GM20000 (cell line): ENCODE results near the gene IL16.
"Not testable (repeated sequence)": the region's sequence is repeated elsewhere in the genome, so short reads cannot be mapped to it uniquely, and the experiment has no call there.

Experiments
- DNase-seq: peaks from one replicate; pipeline ENCODE4 v3.0.0; 2012; ENCODE audit warnings: low spot score
- CTCF ChIP-seq: IDR thresholded peaks from 2 replicates; pipeline ENCODE4 v1.5.1; 2012; ENCODE audit warnings: mild to moderate bottlenecking, control low read depth; ENCODE audit errors: extremely low read depth, missing control alignments

IL16 gene

GRCh38 chr15:81343371-81343770 lies 146.7 kb downstream of the IL16 start:
- no peak for DNase-seq
- TF ChIP-seq CTCF, result no peak

GRCh38 chr15:81346611-81347010 lies 149.9 kb downstream of the IL16 start:
- TF ChIP-seq CTCF, result no peak
- no peak for DNase-seq

- TF ChIP-seq CTCF, result no peak
- no peak for DNase-seq
Measured at GRCh38 chr15:81347910-81348309, 151.2 kb downstream of the IL16 start.

GRCh38 chr15:81348691-81349090 lies 152.0 kb downstream of the IL16 start:
- DNase-seq, result not testable (repeated sequence)

- TF ChIP-seq CTCF, result no peak
- DNase-seq, result no peak
Measured at GRCh38 chr15:81349271-81349670, 152.6 kb downstream of the IL16 start.

GRCh38 chr15:81351651-81352050 lies 155.0 kb downstream of the IL16 start:
- no peak for DNase-seq
- no peak for TF ChIP-seq CTCF

GRCh38 chr15:81356252-81356651 lies 159.6 kb downstream of the IL16 start:
- TF ChIP-seq CTCF, result no peak

GRCh38 chr15:81357180-81357686 lies 160.6 kb downstream of the IL16 start:
- DNase-seq, result no peak
- TF ChIP-seq CTCF, result no peak

More at GRCh38 chr15:81356252-81356651, 159.6 kb downstream of the IL16 start:
- DNase-seq, result no peak
